ENCODE results near the gene GNG12. TPM values are rescaled to one million over a fixed set of nuclear protein-coding genes. Genes with fewer than 3 reads are reported as not detected.

GNG12 gene
- polyA plus RNA-seq, 3 donors from 2014 or later = 0.06 TPM; not detected in 2

DNA sequence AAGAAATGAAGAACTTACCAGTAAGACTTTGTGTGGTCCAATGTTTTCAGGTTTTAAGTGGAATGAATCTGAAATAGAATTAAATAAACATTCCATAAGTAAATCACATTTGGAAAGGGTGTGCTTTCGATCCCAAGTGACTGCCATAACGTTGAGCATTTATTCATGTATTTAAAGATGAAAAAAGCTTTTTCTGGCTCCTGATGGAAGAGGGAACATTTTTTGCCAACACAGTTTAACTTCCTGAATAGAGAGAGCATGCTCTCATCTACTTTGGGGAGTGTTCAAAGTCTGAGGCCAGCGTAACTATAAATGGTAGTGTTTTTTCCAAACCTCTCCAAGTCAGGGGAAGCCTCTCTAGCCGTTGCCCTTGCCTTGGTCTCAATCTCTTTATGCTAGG, 55.8 kb downstream of the GNG12 start:
- H3K9me3 Mint-ChIP-seq = no peaks in the 10 kb centered on the region
- H3K36me3 Mint-ChIP-seq = no peaks in the 10 kb centered on the region
- no peaks in the 10 kb centered on the region for H3K4me1 Mint-ChIP-seq
- DNase-seq = no peak
- H3K4me3 Mint-ChIP-seq = no peak overlapping the region
- H3K27me3 Mint-ChIP-seq (ENCODE audit: low read depth in 3 of 3) = peaks cover 0 to 6% (median 0%) of the 10 kb centered on the region in 3 donors
- H3K27ac Mint-ChIP-seq = no peak overlapping the region

- H3K27me3 Mint-ChIP-seq (ENCODE audit: low read depth in 3 of 3) = peaks cover 0 to 6% (median 0%) of the 10 kb centered on the region in 3 donors
- H3K27ac Mint-ChIP-seq = no peak overlapping the region
- no peaks in the 10 kb centered on the region for H3K4me1 Mint-ChIP-seq
- no peak overlapping the region for H3K4me3 Mint-ChIP-seq
- H3K9me3 Mint-ChIP-seq = no peaks in the 10 kb centered on the region
- DNase-seq = no peak
- H3K36me3 Mint-ChIP-seq = no peaks in the 10 kb centered on the region
Observed at GRCh38 chr1:67777016-67777415, 56.3 kb downstream of the GNG12 start.

- no peak for DNase-seq
- no peaks in the 10 kb centered on the region for H3K4me1 Mint-ChIP-seq
- H3K36me3 Mint-ChIP-seq = no peaks in the 10 kb centered on the region
- no peak overlapping the region for H3K4me3 Mint-ChIP-seq
- H3K9me3 Mint-ChIP-seq = no peaks in the 10 kb centered on the region
- H3K27ac Mint-ChIP-seq = no peak overlapping the region
- peaks cover 0 to 6% (median 2%) of the 10 kb centered on the region in 3 donors for H3K27me3 Mint-ChIP-seq (ENCODE audit: low read depth in 3 of 3)
Observed at GRCh38 chr1:67773462-67773861, 59.8 kb downstream of the GNG12 start.

- no peak for DNase-seq
- H3K36me3 Mint-ChIP-seq = no peaks in the 10 kb centered on the region
- peaks cover under 1 to 6% (median 2%) of the 10 kb centered on the region in 3 donors for H3K27me3 Mint-ChIP-seq (ENCODE audit: low read depth in 3 of 3)
- H3K4me3 Mint-ChIP-seq = no peak overlapping the region
- no peak overlapping the region for H3K27ac Mint-ChIP-seq
- H3K4me1 Mint-ChIP-seq = peaks cover 2 to 9% of the 10 kb centered on the region in 2 donors
- no peaks in the 10 kb centered on the region for H3K9me3 Mint-ChIP-seq
Observed at GRCh38 chr1:67771749-67772148, 61.5 kb downstream of the GNG12 start.

- no peak overlapping the region for H3K4me3 Mint-ChIP-seq
- H3K36me3 Mint-ChIP-seq = no peaks in the 10 kb centered on the region
- peaks cover 2 to 6% (median 4%) of the 10 kb centered on the region in 3 donors for H3K27me3 Mint-ChIP-seq (ENCODE audit: low read depth in 3 of 3)
- H3K4me1 Mint-ChIP-seq = peaks cover 8 to 11% of the 10 kb centered on the region in 2 donors
- no peaks in the 10 kb centered on the region for H3K9me3 Mint-ChIP-seq
- no peak for DNase-seq
- no peak overlapping the region for H3K27ac Mint-ChIP-seq
Observed at GRCh38 chr1:67771152-67771551, 62.1 kb downstream of the GNG12 start.

DNA sequence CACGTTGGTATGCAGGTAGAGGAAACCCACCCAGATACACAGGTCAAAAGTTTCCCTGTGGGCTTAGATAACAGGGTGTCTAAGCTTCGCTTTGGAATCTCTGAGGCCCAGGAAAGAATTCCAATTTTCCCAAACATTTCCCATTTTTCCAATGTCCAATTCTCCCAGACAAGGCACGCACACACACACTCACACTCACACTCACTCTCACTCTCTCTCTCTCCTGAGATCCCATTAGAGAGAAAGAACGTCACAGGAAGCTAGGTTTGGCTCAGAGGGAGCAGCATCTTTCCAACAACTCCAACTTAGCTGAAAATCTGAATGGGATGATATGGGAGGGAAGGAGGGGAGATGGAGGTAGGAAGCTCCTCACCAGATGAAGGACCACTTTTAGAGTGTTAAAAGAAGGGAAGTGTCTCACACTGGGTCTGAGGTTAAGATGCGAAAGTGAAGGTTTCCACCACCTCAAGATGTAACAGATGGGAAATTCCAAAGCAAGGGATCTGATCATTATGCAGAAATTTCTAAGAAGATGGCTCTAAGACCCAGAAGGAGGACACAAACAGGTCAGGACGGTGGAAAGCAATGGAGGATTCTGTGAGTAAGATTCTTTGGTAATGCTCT, 63.5 kb downstream of the GNG12 start:
- H3K36me3 Mint-ChIP-seq = no peaks in the 10 kb centered on the region
- H3K9me3 Mint-ChIP-seq = no peaks in the 10 kb centered on the region
- no peak overlapping the region for H3K27ac Mint-ChIP-seq
- H3K4me3 Mint-ChIP-seq = no peak overlapping the region
- DNase-seq = no peak
- peaks cover 0 to 7% (median 2%) of the 10 kb centered on the region in 3 donors for H3K27me3 Mint-ChIP-seq (ENCODE audit: low read depth in 3 of 3)
- peaks cover 10 to 11% of the 10 kb centered on the region in 2 donors for H3K4me1 Mint-ChIP-seq

DNA sequence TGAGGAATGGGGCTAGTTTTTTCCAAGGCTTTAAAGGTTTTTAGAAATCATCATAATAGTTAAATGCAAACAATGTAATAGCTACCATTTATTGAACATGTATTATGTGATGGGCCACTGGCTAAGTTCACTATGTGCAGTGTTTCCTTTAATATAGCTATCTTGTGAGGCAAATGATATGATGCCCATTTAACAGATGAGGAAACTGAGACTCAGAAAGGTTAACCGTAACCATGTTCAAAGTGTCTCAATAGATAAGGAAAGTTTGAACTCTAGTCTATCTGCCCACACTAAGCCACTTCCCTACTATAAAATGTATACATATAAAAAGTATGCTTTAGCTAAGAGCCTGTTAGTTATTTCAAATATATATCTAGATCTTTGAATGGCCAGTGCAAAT, 64.8 kb downstream of the GNG12 start:
- H3K27me3 Mint-ChIP-seq (ENCODE audit: low read depth in 3 of 3) = peaks cover 0 to 7% (median 2%) of the 10 kb centered on the region in 3 donors
- no peak overlapping the region for H3K27ac Mint-ChIP-seq
- H3K4me3 Mint-ChIP-seq = no peak overlapping the region
- peaks cover 10 to 11% of the 10 kb centered on the region in 2 donors for H3K4me1 Mint-ChIP-seq
- H3K9me3 Mint-ChIP-seq = no peaks in the 10 kb centered on the region
- DNase-seq = no peak
- H3K36me3 Mint-ChIP-seq = no peaks in the 10 kb centered on the region

GRCh38 chr1:67767103-67767782, 66.0 kb downstream of the GNG12 start:
- no peaks in the 10 kb centered on the region for H3K36me3 Mint-ChIP-seq
- DNase-seq = no peak
- H3K27ac Mint-ChIP-seq = no peak overlapping the region
- H3K9me3 Mint-ChIP-seq = no peaks in the 10 kb centered on the region
- peak overlapping the region in 1 of 5 donors; percentile 8 for H3K4me3 Mint-ChIP-seq
- H3K27me3 Mint-ChIP-seq (ENCODE audit: low read depth in 3 of 3) = peaks cover 2 to 9% (median 4%) of the 10 kb centered on the region in 3 donors
- H3K4me1 Mint-ChIP-seq = peaks cover 10 to 11% of the 10 kb centered on the region in 2 donors

- Mint-ChIP-seq H3K4me1 (peaks cover 10 to 11% of the 10 kb centered on the region in 2 donors), H3K36me3 (no peaks in the 10 kb centered on the region), H3K27me3 (ENCODE audit: low read depth in 3 of 3) (peaks cover 2 to 9% (median 4%) of the 10 kb centered on the region in 3 donors), H3K9me3 (no peaks in the 10 kb centered on the region), H3K27ac (peak overlapping the region in 1 of 6 donors; percentile 2), H3K4me3 (peak overlapping the region; percentile 70 to 82 (median 78))
- DNase-seq = peak; percentile 15 to 25 (median 17)
Observed at GRCh38 chr1:67766141-67766978, 66.9 kb downstream of the GNG12 start.

DNA sequence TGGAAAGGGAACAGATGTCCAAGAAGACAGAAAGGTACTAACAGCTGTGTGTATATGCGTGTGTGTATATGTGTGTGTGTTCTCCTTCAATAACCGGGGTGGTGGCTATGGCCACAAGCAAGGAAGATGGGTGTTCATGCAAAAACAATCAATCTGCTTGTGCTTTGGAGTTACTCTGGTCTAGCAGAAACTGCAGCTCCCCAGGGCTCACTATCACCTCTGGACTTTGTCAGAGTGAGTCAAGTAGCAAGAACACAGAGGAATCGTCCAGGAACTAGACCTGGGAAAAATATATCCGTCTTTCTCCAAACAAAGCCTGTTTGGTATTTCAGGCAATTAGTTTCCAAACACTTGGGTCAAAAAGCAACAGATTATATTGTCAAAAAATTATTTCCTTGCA, 68.6 kb downstream of the GNG12 start:
- Mint-ChIP-seq H3K36me3 (no peaks in the 10 kb centered on the region), H3K27me3 (ENCODE audit: low read depth in 3 of 3) (peaks cover 2 to 9% (median 2%) of the 10 kb centered on the region in 3 donors), H3K4me1 (peaks cover 10 to 11% of the 10 kb centered on the region in 2 donors), H3K4me3 (no peak overlapping the region), H3K9me3 (no peaks in the 10 kb centered on the region), H3K27ac (no peak overlapping the region)
- no peak for DNase-seq

- Mint-ChIP-seq H3K27me3 (ENCODE audit: low read depth in 3 of 3) (peaks cover 2 to 9% (median 2%) of the 10 kb centered on the region in 3 donors), H3K4me3 (no peak overlapping the region), H3K4me1 (peaks cover 3 to 8% of the 10 kb centered on the region in 2 donors), H3K36me3 (no peaks in the 10 kb centered on the region), H3K9me3 (no peaks in the 10 kb centered on the region), H3K27ac (no peak overlapping the region)
- DNase-seq = no peak
Observed at GRCh38 chr1:67761730-67762129, 71.5 kb downstream of the GNG12 start.

GRCh38 chr1:67761091-67761490, 72.2 kb downstream of the GNG12 start:
- no peak overlapping the region for H3K27ac Mint-ChIP-seq
- H3K36me3 Mint-ChIP-seq = no peaks in the 10 kb centered on the region
- no peak for DNase-seq
- no peak overlapping the region for H3K4me3 Mint-ChIP-seq
- H3K4me1 Mint-ChIP-seq = peaks cover 0 to 2% of the 10 kb centered on the region in 2 donors
- peaks cover 2 to 5% (median 2%) of the 10 kb centered on the region in 3 donors for H3K27me3 Mint-ChIP-seq (ENCODE audit: low read depth in 3 of 3)
- no peaks in the 10 kb centered on the region for H3K9me3 Mint-ChIP-seq

GRCh38 chr1:67760030-67760821, 73.0 kb downstream of the GNG12 start:
- no peaks in the 10 kb centered on the region for H3K4me1 Mint-ChIP-seq
- H3K4me3 Mint-ChIP-seq = no peak overlapping the region
- peak; percentile 27 to 49 (median 40) for DNase-seq
- H3K36me3 Mint-ChIP-seq = no peaks in the 10 kb centered on the region
- no peak overlapping the region for H3K27ac Mint-ChIP-seq
- no peaks in the 10 kb centered on the region for H3K9me3 Mint-ChIP-seq
- H3K27me3 Mint-ChIP-seq (ENCODE audit: low read depth in 3 of 3) = peaks cover 2 to 3% (median 2%) of the 10 kb centered on the region in 3 donors

Measured in immature natural killer cell (primary cell).